RCC 7860 (cell line): ENCODE results near the gene PYDC1.
"Not testable (repeated sequence)": the region's sequence is repeated elsewhere in the genome, so short reads cannot be mapped to it uniquely, and the experiment has no call there.

ENCODE experiments used
- DNase-seq: peaks from one replicate; pipeline ENCODE4 v3.0.0-alpha.2; 2015; ENCODE audit warnings: low spot score
- FAIRE-seq: peaks from 2 replicates; lab custom pipeline; 2012; peaks lifted over from hg19 to GRCh38; lab: Jason Lieb, UNC

The PYDC1 gene

DNA sequence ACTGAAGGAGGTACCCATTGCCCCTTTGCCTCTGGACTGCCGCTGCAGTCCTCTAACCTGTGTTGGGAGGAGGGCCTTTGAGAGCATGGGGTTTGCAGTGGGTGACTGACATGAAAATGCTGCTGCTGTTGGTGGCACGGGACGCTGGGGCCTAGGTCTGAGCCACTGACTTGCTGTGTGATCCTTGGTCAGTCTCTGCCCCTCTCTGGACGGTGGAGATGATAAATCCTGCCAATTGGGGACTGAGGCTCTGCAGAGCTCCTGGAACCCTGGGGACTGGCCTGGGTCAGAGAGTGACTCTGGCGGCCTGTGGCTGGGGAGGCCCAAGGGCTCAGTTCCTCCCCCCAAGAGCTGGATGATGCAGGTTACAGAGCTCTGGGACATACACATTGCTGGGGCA, 6.1 kb upstream of the PYDC1 start:
- DNase-seq, result no peak
- no peak for FAIRE-seq

DNA sequence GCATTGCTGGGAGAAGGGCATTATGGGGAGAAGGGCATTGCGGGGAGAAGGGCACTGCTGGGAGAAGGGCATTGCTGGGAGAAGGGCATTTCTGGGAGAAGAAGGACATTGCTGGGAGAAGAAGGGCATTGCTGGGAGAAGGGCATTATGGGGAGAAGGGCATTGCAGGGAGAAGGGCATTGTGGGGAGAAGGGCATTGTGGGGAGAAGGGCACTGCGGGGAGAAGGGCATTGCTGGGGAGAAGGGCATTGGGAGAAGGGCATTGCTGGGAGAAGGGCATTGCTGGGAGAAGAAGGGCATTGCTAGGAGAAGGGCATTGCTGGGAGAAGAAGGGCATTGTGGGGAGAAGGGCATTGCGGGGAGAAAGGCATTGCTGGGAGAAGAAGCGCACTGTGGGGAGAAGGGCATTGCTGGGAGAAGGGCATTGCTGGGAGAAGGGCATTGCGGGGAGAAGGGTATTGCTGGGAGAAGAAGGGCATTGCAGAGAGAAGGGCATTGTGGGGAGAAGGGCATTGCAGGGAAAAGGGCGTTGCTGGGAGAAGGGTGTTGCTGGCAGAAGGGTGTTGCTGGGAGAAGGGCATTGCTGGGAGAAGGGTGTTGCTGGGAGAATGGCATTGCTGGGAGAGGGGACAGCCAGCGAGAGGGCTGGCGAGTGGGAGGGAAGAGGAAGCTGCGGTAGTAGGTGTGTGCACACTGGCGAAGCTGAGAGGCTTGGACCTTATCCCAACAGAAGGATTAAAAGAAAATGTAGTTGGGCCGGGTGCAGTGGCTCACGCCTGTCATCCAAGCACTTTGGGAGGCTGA, 4.6 kb upstream of the PYDC1 start:
- no peak for DNase-seq
- no peak for FAIRE-seq

DNA sequence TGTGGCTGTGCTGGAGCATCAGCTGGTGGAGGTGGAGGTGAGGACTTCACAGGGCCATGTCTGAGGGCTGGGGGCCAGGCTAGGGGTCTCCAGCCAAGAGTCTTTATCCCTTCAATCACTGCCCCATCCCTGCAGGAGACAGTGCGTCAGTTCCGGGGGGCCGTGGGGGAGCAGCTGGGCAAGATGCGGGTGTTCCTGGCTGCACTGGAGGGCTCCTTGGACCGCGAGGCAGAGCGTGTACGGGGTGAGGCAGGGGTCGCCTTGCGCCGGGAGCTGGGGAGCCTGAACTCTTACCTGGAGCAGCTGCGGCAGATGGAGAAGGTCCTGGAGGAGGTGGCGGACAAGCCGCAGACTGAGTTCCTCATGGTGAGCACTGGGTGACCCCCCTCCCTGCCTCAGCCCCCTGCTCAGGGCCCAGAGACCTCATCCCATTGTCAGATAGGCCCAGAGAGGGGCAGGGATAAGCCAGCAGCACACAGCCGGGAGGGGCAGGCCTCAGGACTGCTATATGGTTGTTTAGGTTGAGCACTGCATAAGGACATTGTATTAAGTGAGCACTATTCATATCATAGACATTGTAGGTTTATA, 2.3 kb upstream of the PYDC1 start:
- DNase-seq, result no peak

DNA sequence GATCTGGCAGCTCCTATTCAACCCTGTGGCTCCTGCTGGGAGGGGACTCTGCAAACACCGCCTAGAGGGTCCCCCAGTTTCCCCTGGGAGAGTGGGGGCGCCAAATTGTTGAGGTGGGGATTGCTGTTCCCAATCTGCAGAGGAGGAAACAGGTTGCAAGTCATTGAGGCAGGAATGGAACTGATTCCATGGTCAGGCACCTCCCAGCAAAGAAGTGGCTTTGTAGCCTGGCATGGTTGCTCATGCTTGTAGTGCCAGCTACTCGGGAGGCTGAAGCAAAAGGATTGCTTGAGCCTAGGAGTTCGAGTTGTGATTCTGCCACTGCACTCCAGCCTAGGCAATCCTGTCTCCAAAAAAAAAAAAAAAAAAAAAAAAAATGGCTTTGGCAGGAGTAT, 198 bp upstream of the PYDC1 start:
- DNase-seq, result no peak
- FAIRE-seq, result no peak

More for the DNA sequence above, 2.3 kb upstream of the PYDC1 start:
- no peak for FAIRE-seq

DNA sequence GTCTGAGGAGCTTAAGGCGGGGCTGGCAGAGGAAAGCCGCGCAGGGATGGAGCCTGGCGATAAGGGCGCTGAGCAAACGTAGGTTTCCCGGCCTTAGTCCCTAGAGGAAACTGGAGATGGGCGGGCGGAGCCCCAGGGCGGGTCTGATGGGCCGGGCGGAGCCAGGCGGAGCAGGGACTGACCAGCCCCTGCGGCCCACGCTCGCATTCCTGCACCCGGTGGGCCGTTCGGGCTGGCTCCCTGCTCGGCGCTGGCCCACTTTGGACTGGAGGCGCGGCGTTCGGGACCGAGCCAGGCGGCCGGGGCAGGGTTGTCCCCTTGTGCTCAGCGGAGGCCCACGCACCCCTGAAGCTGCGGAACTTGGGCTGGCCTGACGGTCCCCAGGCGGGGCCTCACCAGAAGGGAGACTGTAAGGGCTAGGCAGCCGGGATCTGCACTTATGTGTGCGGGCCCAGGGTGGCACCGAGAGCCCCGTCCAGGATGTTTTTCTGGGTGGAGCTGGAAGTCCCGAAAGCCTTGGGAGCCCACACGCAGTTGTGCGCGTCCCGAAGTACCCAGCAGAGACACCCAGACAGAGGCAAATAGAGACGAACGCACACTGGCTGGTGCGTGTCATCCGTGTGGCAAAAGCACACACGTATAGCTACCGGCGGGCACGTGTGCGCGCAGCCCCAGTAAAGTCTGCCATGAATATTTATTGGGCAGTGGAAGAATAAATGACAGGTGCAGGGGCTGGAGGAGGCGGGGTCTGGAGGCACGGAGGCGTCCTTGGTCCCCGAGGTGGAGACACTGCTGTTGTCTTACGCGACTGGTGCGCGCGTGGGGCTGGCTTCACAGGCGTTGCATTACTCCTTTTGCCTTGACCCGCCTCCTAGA, 1.4 kb downstream of the PYDC1 start:
- no peak for DNase-seq
- no peak for FAIRE-seq

DNA sequence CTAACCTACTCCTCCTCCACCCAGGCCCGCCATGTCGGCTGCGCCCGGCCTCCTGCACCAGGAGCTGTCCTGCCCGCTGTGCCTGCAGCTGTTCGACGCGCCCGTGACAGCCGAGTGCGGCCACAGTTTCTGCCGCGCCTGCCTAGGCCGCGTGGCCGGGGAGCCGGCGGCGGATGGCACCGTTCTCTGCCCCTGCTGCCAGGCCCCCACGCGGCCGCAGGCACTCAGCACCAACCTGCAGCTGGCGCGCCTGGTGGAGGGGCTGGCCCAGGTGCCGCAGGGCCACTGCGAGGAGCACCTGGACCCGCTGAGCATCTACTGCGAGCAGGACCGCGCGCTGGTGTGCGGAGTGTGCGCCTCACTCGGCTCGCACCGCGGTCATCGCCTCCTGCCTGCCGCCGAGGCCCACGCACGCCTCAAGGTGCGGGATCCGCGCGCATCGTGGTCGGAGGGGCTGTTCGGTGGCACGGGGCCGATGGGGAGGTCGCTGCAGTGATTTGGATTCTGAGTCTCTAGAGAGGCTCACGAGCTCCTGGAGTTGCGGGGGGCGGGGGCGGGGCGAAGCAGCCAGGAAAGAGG, 2.1 kb downstream of the PYDC1 start:
- FAIRE-seq, result no peak

DNA sequence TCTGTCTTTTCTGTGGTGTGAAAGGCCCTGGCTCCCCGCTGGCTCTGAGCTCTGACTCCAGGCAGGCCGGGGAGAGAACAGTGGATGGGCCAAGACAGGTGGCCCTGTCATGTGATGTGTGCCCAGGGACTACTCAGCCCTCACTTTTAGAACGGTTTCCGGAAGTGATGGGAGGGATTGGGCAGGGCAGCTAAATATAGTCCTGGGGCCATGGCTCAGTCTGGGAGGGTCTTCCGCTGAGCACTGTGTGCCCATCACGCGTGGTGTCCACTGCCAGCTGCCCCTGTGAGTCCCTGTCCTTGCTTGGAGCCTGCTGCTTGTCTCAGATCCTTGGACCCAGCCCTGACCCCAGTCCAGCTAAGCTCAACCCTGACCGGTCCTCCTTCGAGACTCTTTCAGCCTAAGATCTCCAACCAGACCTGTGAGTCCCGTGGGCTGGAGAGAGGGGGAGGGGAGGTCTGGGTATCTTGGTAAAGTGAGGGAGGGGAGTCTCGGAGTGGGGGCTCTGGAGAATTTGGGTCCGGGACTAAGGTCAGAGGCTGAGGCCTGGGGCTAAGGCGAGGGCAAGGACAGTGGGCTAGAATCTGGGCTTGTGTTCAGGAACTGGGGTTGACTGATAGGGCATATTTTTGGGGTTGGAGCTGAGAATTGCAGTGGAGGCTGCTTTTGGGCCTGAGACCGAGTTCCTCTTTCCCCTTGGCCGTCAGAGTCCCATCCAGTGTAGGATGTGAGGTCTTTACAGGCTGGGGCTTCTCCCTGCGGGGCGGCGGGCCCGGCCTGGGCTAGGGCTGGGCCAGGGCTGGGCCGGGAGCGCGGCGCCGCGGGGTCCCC, 2.8 kb downstream of the PYDC1 start, which contains the start of gene TRIM72:
TRIM72 (plus strand) TSS at position 243 of the 831 bp plus-strand sequence. CDS start 620 bp downstream, outside the sequence.
- DNase-seq (no peak), FAIRE-seq (no peak)

More for the DNA sequence above, 2.1 kb downstream of the PYDC1 start:
- DNase-seq, result no peak

DNA sequence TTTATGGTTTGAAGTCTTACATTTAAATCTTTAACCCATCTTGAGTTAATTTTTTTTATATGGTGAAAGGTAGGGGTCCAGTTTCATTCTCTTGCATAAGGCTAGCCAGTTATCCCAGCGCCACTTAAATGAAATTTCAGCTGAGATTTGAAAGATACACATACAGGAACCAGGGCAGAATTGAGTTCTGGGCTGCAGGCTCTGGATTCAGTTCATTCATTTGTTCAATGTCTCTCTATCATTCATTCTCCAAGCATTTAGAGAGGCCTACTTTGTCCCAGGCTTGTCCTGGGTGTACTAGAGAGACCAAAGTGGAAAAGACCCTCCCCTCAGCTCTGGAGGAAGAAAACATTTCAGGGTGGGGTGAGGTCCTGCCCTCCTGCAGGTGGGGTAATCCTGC, 3.6 kb downstream of the PYDC1 start:
- FAIRE-seq (no peak), DNase-seq (no peak)

DNA sequence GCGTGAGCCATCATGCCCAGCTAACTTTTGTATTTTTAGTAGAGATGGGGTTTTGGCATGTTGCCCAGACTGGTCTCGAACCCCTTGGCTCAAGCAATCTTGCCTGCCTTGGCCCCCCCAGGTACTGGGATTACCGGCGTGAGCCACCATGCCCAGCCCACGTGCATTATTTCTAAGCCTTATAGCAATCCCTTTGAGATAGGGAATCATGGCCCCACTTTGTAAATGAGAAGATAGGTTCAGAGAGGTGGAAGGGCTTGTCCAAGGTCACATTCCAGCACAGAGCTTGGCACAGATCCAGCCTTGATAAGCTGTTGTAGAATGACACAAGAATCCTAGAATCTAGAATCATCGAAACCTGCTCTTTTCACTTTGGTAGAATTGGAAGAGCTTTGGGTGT, 10.2 kb downstream of the PYDC1 start:
- DNase-seq (no peak), FAIRE-seq (no peak)

DNA sequence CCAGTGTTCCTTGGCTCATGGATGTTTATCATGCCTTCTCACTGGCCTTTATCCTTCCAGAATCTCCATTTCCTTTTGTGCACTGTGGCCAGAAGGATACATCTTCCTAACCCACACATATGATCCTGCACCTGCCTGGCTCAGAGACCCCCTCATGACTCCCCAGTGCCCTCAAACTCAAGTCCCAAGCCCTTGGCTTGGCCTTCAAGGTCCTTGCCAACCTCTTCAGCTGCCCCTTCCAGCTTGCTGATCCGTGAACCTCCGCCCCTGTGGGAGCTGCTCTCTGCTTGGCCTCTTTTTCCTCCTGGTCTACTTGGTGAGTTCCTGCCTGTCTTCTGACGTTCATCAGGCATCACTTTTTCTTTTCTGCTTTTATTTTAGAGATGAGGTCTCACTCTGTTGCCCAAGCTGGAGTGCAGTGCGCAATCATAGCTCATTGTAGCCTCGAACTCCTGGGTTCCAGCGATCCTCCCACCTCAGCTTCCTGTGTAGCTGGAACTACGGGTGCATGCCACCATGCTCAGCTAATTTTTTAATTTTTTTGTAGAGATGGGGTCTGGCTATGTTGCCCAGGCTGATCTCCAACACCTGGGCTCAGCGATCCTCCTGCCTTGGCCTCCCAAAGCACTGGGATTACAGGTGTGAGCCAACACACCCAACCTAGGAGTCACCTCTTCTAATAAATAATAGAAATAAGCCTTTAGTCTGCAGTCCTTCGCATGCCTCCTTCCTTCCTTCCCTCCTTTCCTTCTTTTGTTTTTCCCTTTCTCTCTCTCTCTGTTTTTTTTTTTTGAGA, 11.9 kb downstream of the PYDC1 start:
- no peak for DNase-seq
- no peak for FAIRE-seq

DNA sequence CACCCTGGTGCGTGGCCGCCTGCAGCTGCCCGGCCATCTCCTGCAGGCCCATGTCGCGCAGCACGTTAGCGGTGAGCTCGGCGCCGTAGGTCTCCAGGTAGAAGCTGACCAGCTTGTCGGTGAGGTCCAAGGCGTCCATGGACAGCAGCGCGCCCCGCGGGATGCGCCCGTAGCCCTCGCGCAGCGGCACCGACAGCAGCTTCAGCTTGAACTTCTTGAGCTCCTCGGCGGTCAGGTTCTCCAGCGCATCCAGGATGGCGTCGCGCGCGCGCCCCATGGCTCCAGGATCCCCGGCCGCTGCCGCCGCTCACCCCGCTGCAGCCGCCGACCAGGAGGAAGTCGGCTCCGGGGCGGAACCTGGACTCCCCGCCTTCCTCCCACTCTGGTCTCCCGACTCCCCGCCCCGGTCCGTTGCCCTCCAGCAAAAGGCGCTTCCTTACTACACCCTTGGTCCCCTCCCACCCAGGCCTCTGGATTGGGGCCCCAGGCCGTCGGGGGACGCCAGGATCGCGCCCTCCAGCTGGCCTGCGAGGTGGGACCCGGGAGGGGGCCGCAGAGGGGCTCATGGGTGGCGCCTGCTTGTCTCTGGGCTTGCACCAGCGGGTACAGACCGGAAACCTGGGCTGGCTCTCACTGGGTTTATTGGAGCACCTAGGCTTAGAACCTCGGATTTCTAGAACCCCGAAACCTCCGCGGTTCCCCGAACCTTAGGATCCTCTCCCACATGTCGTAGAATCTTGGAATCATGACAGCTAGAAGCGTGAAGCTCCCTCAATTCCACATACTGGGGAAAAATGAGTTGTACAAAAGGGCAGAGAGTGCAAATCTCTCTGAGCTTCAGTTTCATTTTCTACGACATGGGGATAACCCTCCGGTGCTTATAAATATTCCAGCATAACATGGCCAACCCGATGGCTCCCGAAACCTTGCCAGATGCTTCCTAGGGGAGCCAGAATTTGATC, 14.2 kb downstream of the PYDC1 start, which contains the start of gene PYCARD:
PYCARD (minus strand) TSS at position 347 of the 962 bp plus-strand sequence; CDS start at position 277, 70 bp downstream.
- DNase-seq (no peak), FAIRE-seq (no peak)

DNA sequence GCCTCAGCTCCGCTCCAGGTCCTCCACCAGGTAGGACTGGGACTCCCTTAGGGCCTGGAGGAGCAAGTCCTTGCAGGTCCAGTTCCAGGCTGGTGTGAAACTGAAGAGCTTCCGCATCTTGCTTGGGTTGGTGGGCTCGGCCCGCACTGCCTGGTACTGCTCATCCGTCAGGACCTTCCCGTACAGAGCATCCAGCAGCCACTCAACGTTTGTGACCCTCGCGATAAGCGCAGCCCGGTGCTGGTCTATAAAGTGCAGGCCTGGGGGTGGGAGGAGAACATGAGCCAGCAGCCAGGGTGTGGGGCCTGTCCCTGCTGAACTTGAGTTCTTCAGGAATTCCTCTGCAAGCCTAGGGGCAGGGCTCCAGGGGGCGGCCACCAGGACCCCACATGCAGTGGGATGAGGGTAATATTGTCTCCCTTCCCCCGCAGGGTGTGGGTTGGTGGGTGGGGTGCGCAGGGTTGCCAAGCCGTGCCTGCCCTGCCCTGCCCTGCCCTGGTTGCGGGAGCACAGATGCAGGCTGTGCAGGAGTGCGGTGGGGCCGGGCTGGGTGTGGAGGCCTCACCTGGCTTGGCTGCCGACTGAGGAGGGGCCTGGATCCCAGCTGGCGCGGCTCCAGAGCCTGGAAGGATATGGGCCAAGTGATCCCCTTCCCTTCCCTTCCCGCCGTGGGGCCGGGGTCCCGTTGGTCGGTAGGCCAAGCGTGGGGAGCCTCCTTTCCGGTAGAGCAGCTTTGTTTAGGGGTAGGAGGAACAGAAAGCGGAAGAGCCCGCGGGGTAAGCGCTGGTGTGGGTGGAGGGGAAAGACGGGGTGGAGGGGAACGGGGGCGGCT, 15.1 kb downstream of the PYDC1 start:
- no peak for DNase-seq
- FAIRE-seq, result no peak

DNA sequence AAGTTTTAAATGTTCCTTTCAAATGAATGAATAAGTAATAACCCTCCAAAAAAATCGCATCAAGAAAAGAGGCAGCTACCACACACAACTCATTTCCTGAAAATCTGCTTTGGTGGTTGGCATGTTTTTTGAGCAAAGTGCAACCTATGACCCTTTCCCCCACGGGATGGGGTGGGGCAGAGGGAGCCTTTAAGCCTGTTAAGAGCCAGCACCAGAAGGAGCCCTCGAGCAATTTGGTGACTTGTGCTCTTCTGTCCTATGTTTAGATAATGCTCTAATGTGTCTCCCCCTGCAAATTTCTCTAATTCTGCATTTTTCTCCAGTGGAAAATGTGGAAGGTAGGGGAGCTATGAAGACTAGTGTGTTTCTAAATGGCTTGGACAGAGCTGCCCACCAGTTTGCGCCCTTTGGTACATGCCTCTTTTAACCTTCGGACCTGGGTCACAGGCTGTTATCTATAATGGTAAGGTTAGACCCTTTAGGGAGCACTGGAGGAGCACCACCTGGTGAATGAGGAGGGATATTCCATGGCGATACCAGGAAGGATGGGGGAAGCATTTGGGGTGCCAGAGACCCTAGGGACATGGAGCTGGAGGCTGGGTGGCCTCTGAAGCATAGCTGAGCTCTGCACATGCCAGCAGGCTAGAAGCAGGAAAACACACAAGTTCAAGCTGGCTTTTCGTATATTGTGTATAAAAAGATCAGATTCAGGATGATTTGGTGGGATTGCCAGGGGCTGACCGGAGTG, 15.9 kb downstream of the PYDC1 start:
- FAIRE-seq (no peak), DNase-seq (no peak)

DNA sequence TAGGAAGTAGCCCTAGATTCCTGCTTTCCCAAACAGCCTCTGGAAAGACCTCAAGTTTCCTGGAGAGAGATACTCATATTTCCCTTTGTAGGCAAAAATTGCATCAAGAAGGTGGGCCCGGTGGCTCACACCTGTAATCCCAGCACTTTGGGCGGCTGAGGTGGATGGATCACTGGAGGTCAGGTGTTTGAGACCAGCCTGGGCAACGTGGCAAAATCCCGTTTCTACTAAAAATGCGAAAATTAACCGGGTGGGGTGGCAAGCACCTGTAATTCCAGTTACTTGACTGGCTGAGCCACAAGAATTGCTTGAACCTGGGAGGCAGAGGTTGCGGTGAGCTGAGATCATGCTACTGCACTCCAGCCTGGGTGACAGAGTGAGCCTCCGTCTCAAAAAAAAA, 16.8 kb downstream of the PYDC1 start:
- not testable (repeated sequence) for FAIRE-seq, DNase-seq

DNA sequence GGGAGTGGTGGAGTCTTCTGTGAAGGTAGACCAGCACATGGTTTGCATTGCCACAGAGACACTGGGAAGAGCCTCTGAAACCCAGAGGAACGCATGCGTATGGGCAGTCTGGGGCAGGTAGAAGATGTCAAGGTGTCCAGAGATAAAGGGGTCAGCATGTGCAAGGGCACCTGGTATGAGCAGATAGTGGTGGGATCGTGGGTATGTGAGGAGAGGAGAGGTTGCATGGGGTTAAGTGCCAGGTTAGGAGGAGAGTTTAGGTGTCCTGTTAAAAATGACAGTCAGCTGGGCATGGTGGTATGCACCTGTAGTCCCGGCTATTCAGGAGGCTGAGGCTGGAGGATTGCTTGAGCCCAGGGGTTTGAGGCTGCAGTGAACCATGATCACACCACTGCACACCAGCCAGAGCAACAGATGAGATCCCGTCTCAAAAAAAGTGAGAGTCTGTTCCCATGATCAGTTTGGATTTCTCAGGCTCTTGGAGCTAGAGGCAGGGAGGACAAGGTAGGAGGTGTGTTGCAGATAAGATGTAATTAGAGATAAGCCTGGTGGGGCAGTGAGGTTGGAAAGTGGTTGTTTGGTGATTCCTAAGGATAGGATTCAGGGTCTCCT, 17.4 kb downstream of the PYDC1 start:
- no peak for FAIRE-seq

DNA sequence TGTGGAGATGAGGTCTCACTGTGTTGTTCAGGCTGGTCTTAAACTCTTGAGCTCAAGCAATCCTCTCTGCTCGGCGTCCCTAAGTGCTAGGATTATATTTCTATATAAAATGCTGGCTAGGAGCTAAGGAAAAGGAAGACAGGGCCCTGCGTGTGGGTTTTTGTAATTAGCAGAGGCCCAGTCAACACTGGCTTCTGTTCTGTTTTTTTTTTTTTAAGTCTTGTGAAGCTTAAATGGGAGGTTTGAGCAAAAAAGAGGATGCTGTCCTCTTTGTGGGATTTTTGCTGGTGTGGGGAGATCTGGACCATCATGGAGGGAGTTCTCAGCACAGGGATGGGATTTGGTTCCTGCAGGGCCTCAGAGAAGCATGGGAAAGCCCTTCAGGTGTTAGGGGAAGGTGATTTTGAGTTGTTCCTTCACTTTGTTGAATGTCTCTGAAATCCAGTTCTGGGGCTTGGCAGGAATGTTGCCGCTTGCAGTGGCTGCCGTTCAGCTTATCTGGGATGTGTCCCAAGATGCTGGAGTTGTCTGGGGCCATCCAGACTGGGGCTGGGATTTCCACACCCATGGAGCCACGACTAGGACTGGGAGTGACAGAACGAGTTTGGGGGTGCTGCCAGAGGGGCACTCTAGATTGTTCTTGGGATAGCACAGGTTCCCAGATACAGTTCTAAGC, 18.6 kb downstream of the PYDC1 start:
- FAIRE-seq, result no peak
- no peak for DNase-seq

More for the DNA sequence above, 17.4 kb downstream of the PYDC1 start:
- DNase-seq, result no peak
